SK-N-SH treated with all-trans-retinoic acid at 6 μM for 48 hours (cell line): ENCODE data around the gene LRRC15.

Experiments used
- ATAC-seq: fragments of 200-7000 bp; cut with Tn5 transposase; 3 replicates; pipeline ENCODE4 v1.9.1; 2020; ENCODE audit warnings: mild to moderate bottlenecking, moderate library complexity
- BACH2 ChIP-seq: fragments of 250-450 bp; sonication (Bioruptor Pico); IDR thresholded peaks from 2 replicates; pipeline ENCODE4 v1.9.0; 2021; ENCODE audit warnings: mild to moderate bottlenecking, borderline replicate concordance
- CSDC2 ChIP-seq: fragments of 250-450 bp; sonication (Bioruptor Pico); IDR thresholded peaks from 2 replicates; pipeline ENCODE4 v1.5.0; 2020; ENCODE audit warnings: mild to moderate bottlenecking, moderate library complexity
- ESRRG ChIP-seq: fragments of 250-450 bp; sonication (Bioruptor Pico); IDR thresholded peaks from 2 replicates; pipeline ENCODE4 v1.6.1; 2021; ENCODE audit warnings: mild to moderate bottlenecking
- ISL1 ChIP-seq: fragments of 250-450 bp; sonication (Bioruptor Pico); IDR thresholded peaks from 2 replicates; pipeline ENCODE4 v2.1.2; 2022; ENCODE audit warnings: mild to moderate bottlenecking, moderate library complexity
- OSR1 ChIP-seq: fragments of 250-450 bp; sonication (Bioruptor Pico); IDR thresholded peaks from 2 replicates; pipeline ENCODE4 v1.8.0; 2022; ENCODE audit warnings: moderate library complexity, mild to moderate bottlenecking, inconsistent platforms
- PATZ1 ChIP-seq: fragments of 250-450 bp; sonication (Bioruptor Pico); IDR thresholded peaks from 2 replicates; pipeline ENCODE4 v1.8.0; 2020; ENCODE audit warnings: mild to moderate bottlenecking, moderate library complexity, borderline replicate concordance
- PPARA ChIP-seq: fragments of 250-450 bp; sonication (Bioruptor Pico); IDR thresholded peaks from 2 replicates; pipeline ENCODE4 v1.5.0; 2020; ENCODE audit warnings: mild to moderate bottlenecking, borderline replicate concordance
- RARB ChIP-seq: fragments of 250-450 bp; sonication (Bioruptor Pico); IDR thresholded peaks from 2 replicates; pipeline ENCODE4 v1.8.0; 2021; ENCODE audit warnings: mild to moderate bottlenecking, moderate library complexity
- SNAI2 ChIP-seq: fragments of 250-450 bp; sonication (Bioruptor Pico); IDR thresholded peaks from 2 replicates; pipeline ENCODE4 v1.5.0; 2020; ENCODE audit warnings: mild to moderate bottlenecking, moderate library complexity
- TCF4 ChIP-seq: fragments of 250-450 bp; sonication (Bioruptor Pico); IDR thresholded peaks from 2 replicates; pipeline ENCODE4 v1.8.0; 2021; ENCODE audit warnings: mild to moderate bottlenecking, moderate library complexity, borderline replicate concordance
- TOX ChIP-seq: fragments of 250-450 bp; sonication (Bioruptor Pico); IDR thresholded peaks from 2 replicates; pipeline ENCODE4 v1.8.0; 2021; ENCODE audit warnings: mild to moderate bottlenecking, moderate library complexity, borderline replicate concordance
- TSHZ2 ChIP-seq: fragments of 250-450 bp; sonication (Bioruptor Pico); IDR thresholded peaks from 2 replicates; pipeline ENCODE4 v1.5.0; 2020; ENCODE audit warnings: mild to moderate bottlenecking, moderate library complexity
- ZC3H10 ChIP-seq: fragments of 250-450 bp; sonication (Bioruptor Pico); IDR thresholded peaks from 2 replicates; pipeline ENCODE4 v1.5.1; 2021; ENCODE audit warnings: mild to moderate bottlenecking, moderate library complexity
- ZFP3 ChIP-seq: fragments of 250-450 bp; sonication (Bioruptor Pico); IDR thresholded peaks from 2 replicates; pipeline ENCODE4 v1.5.0; 2020; ENCODE audit warnings: mild to moderate bottlenecking, moderate library complexity
- ZFP30 ChIP-seq: fragments of 450-650 bp; formaldehyde crosslinking; IDR thresholded peaks from 2 replicates; pipeline ENCODE4 v1.5.0; 2022; ENCODE audit warnings: mild to moderate bottlenecking, moderate library complexity
- ZNF70 ChIP-seq: fragments of 450-650 bp; formaldehyde crosslinking; IDR thresholded peaks from 2 replicates; pipeline ENCODE4 v1.5.0; 2020; ENCODE audit warnings: mild to moderate bottlenecking, moderate library complexity
- ZNF8 ChIP-seq: fragments of 450-650 bp; formaldehyde crosslinking; IDR thresholded peaks from 2 replicates; pipeline ENCODE4 v1.5.0; 2020; ENCODE audit warnings: mild to moderate bottlenecking, moderate library complexity
- TF ChIP-seq, protein P1 (sequence below): fragments of 250-450 bp; sonication (Bioruptor Pico); IDR thresholded peaks from 2 replicates; pipeline ENCODE4 v1.8.0; 2021; ENCODE audit warnings: low read depth, mild to moderate bottlenecking, moderate library complexity, borderline replicate concordance

The LRRC15 gene

GRCh38 chr3:194374935-194375334 is 5.4 kb upstream of the LRRC15 start:
- TF ChIP-seq ISL1 (CRISPR knock-in tag) (no peak), OSR1 (CRISPR knock-in tag) (no peak), TSHZ2 (CRISPR knock-in tag) (no peak)
- no peak for ATAC-seq

GRCh38 chr3:194373899-194374298 is 4.4 kb upstream of the LRRC15 start:
- no peak for ATAC-seq
- TF ChIP-seq ZFP30 (CRISPR knock-in tag), result no peak

DNA sequence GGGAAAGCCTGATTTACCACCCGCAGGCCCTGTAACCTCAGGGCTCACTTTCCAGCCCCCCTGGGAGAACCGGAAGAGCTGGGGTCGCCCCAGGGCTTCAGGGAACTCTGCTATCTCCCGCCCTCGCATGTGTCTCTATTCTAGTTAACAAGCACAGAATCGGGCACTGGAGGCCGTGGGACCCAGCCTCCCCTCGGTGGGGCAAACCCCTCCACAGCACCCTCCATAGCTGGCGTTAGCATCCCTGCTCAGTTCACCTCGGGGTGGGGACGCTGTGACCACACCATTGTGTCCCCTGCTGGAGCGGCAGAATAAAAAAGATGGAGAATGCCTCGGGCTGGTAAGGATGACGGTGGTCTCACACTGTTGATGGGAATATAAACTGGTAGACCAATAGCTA is 3.5 kb upstream of the LRRC15 start:
- TF ChIP-seq RARB (CRISPR knock-in tag) (no peak), OSR1 (CRISPR knock-in tag) (no peak), BACH2 (CRISPR knock-in tag) (no peak), ZFP30 (CRISPR knock-in tag) (no peak), ZC3H10 (CRISPR knock-in tag) (no peak), ZFP3 (CRISPR knock-in tag) (no peak), PATZ1 (CRISPR knock-in tag) (no peak), ISL1 (CRISPR knock-in tag) (no peak), TOX (CRISPR knock-in tag) (no peak), ESRRG (CRISPR knock-in tag) (no peak), PPARA (CRISPR knock-in tag) (no peak), ZNF8 (CRISPR knock-in tag) (no peak), ZNF70 (no peak), TCF4 (CRISPR knock-in tag) (no peak), TSHZ2 (CRISPR knock-in tag) (no peak), CSDC2 (CRISPR knock-in tag) (no peak)
- TF ChIP-seq, protein P1, sequence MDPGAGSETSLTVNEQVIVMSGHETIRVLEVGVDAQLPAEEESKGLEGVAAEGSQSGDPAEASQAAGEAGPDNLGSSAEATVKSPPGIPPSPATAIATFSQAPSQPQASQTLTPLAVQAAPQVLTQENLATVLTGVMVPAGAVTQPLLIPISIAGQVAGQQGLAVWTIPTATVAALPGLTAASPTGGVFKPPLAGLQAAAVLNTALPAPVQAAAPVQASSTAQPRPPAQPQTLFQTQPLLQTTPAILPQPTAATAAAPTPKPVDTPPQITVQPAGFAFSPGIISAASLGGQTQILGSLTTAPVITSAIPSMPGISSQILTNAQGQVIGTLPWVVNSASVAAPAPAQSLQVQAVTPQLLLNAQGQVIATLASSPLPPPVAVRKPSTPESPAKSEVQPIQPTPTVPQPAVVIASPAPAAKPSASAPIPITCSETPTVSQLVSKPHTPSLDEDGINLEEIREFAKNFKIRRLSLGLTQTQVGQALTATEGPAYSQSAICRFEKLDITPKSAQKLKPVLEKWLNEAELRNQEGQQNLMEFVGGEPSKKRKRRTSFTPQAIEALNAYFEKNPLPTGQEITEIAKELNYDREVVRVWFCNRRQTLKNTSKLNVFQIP (CRISPR knock-in tag), result no peak
- ATAC-seq, result no peak

- ATAC-seq, result no peak
- TF ChIP-seq SNAI2 (CRISPR knock-in tag) (no peak), ZFP3 (CRISPR knock-in tag) (no peak), TCF4 (CRISPR knock-in tag) (no peak), TSHZ2 (CRISPR knock-in tag) (no peak), RARB (CRISPR knock-in tag) (no peak), TOX (CRISPR knock-in tag) (no peak), PATZ1 (CRISPR knock-in tag) (no peak)
- TF ChIP-seq, protein P1 (CRISPR knock-in tag), result no peak
Observed at GRCh38 chr3:194370753-194371152, 1.2 kb upstream of the LRRC15 start.
